ENCODE measurements around the gene TREML1. TPM values are rescaled to one million over a fixed set of nuclear protein-coding genes. Genes with fewer than 3 reads are reported as not detected.

TREML1 gene
- total RNA-seq, 1 donor from 2014 or later, result not detected

DNA sequence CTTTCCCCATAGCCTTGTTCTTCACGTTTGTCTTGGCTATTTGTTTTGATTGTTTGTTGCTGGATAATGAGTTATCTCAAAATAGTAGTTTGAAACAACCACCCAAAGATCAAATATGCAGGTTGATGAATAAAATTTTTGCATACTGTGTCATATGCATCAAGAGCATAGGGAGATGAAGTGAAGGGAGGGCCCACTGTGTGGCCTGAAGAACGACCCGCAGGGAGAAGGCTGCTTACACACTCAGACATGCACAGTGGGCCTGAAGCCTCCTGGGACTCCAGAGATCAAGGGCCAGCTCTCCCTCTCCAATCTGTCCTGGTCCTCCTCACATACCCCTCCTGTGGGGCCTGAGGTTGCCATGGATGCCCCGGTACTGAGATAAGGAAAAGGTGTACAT lies 25.0 kb upstream of the TREML1 start:
- DNase-seq (ENCODE audit: low read depth), result no peak

- no peak for DNase-seq (ENCODE audit: low read depth)
Observed at GRCh38 chr6:41177695-41178094, 23.5 kb upstream of the TREML1 start.

GRCh38 chr6:41177287-41177686 lies 23.1 kb upstream of the TREML1 start:
- DNase-seq (ENCODE audit: low read depth), result no peak

- no peak for DNase-seq (ENCODE audit: low read depth)
Observed at GRCh38 chr6:41176189-41176588, 22.0 kb upstream of the TREML1 start.

DNA sequence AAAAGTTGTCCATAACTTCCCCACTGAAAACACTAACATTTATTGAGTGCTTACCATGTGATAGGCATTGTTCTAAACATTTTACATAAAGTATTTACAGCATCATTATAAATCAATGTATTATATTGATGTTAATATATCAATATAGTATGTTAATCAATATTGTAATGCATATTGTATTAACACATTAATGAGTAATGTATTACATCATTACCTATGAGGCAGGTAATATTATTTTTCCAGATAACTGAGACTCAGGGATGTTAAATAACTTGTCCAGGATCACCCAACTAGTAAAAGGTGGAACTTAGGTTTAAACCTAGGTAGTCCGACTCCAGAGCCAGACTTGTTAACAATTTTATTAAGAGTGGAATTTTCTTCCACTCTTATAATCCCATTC lies 20.9 kb upstream of the TREML1 start:
- DNase-seq (ENCODE audit: low read depth), result no peak

DNA sequence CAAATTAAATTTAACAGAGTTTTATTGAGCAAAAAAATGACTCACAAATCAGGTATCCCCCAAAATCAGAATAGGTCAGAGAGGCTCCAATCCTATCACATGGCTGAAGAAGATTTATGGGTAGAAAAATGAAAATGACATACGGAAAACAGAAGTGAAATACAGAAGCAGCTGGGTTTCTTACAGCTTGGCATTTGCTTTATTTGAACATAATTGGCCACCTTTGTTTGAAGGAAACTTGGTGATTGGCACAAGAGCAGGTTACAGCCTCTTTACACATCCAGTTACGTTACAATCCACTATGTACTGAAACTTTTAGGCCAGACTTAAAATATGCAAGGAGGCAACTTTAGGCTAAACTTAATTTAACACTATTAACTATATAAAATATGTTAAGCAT lies 20.5 kb upstream of the TREML1 start:
- no peak for DNase-seq (ENCODE audit: low read depth)

DNA sequence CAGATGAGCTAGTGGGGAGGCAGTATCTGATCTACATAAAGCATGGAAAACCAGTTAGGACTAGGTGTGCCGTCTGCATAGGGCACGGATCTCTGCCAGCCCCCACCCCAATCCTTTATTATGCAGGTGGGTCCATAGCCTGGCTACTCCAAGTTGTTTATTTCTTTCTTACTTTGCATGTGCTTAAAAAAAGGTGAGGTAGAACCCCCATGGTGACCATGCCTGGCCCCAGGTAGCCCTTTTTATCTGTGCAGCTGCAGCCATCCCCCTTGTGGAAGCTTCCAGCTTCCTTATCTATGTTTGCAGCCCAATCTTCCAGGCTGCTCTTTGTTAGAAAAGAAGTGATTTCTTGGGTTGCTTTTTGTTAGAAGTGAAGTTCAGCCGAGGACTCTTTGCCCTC lies 17.8 kb upstream of the TREML1 start:
- DNase-seq (ENCODE audit: low read depth), result no peak

DNA sequence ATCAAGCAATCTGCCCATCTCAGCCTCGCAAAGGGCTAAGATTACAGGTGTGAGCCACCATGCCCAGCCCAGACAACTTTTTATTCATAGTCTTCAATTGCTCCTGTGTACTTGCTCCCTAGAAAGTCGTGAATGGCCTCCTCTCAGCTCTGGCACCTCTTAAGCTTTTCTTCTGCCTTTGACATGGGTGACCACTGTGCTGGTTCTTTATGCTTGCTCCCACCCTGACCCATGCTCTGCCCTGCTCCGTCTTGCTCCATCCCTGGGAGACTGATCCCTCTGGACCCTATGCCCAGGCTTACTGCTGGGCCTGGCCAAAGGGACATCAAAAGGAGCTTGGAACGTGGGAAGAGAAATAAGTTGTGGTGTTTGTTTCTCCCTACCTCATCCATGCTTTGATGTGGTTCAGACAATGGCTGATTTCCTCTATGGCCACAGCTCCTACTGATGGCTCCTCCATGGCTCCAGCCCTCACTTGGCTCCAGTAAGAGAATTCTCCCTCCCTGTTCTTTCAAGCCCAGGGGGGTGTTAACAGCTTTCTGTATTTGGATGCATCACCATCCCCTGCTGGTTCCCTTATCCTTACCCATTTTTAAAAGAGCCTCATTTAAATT lies 16.5 kb upstream of the TREML1 start:
- DNase-seq (ENCODE audit: low read depth), result no peak

- DNase-seq (ENCODE audit: low read depth), result peak; percentile 64
Observed at GRCh38 chr6:41167173-41167963, 13.2 kb upstream of the TREML1 start.

DNA sequence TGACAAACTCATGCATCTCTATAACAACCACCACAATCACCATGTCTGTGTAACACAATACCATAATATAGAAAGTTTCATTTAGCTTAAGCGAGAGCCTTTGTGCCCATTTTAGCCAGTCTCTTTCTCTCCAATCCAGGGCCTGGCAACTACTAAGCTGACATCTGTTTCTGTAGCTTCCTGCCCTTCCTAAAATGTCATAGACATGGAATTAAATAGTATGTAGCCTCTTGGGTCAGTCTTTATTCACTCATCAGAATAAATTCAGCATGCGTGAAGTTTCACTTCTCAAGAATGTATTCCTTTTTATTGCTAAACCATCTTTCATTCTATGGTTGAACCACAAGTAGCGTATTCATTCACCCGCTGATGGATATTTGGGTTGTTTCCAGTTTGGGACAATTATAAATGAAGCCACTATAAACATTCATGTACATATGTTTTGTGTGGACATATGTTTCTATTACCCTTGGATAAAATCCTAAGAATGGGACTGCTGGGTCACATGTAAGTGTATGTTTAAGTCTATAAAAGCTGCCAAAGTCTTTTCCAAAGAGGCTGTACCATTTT lies 10.5 kb upstream of the TREML1 start:
- DNase-seq (ENCODE audit: low read depth), result no peak

- DNase-seq (ENCODE audit: low read depth), result no peak
Observed at GRCh38 chr6:41163419-41163717, 9.2 kb upstream of the TREML1 start.

- no peak for DNase-seq (ENCODE audit: low read depth)
Observed at GRCh38 chr6:41162687-41163418, 8.7 kb upstream of the TREML1 start, which contains the start of gene TREM2. TREM2 (minus strand) TSS chr6:41163116; CDS start chr6:41163082, 34 bp downstream.

GRCh38 chr6:41161851-41162552 lies 7.9 kb upstream of the TREML1 start:
- no peak for DNase-seq (ENCODE audit: low read depth)

GRCh38 chr6:41161380-41161779 lies 7.2 kb upstream of the TREML1 start:
- DNase-seq (ENCODE audit: low read depth), result peak; percentile 28

DNA sequence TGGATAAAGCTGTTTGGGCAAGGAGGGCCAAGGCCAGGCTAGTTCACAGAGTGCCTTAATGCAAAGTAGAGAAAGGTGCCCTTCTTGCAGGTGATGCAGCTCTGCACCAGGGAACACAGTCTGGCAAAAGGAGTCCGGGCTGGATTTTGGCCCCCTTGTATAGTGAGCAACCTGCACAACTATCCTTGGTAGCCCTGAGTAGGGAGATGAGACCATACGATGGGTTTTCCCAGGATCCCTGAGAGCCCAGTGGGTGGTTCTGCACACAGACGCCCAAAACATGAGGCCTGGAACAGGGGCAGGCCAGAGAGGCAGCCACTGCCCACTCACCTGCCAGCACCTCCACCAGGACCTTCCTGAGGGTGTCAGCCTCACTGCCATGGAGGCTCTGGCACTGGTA lies 6.8 kb upstream of the TREML1 start:
- DNase-seq (ENCODE audit: low read depth), result no peak

DNA sequence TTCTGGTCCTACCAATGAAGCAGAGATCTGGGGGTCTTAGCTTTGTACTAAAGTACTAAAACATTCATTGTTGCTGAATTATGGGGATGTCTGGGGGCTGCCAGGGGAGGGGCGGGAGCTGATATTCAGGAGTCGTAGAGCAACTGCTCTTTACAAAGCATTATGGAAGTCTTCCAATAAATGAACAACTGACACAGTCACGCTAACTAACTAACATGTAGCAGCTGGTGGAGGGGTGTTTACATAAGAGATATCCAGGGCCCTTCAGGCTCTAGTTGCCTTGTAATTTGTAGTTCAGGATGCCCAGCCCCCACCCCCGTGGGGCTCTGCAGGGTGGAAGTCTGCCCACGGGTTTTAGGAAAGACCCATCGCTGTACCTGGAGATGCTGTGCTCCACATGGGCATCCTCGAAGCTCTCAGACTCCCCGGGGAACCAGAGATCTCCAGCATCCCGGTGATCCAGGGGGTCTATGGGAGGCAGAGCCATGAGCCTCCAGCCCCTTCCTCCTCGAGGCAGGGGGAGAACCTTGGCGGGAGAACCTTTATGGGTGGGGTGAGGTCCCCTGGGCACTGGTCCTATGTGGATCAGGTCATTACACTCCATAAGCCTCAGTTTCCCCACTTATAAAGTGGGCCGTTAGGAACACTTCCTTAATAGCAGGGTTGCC lies 5.4 kb upstream of the TREML1 start:
- peak; percentile 69 for DNase-seq (ENCODE audit: low read depth)

DNA sequence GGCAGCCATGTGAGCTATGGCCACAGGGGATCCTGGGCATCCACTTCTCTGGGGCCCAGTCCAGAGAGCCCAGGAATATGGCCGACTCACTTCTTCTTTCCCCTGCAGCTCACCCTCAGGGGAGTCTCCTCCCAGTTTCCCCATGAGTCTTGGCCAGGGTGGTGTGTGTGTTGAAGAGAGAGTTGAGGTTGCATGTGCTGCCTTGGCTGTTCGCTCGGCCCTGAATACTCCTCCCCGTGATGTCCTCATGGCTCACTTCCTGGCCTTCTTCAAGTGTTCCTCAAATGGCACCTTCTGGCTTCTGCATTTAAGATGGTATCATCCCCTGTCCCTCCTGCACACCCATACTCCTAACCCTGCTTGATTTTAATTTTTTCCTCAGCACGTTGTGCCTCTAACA lies 3.2 kb upstream of the TREML1 start:
- DNase-seq (ENCODE audit: low read depth), result no peak

GRCh38 chr6:41156771-41157170 lies 2.6 kb upstream of the TREML1 start:
- no peak for DNase-seq (ENCODE audit: low read depth)

- DNase-seq (ENCODE audit: low read depth), result no peak
Observed at GRCh38 chr6:41156001-41156400, 1.9 kb upstream of the TREML1 start.

DNA sequence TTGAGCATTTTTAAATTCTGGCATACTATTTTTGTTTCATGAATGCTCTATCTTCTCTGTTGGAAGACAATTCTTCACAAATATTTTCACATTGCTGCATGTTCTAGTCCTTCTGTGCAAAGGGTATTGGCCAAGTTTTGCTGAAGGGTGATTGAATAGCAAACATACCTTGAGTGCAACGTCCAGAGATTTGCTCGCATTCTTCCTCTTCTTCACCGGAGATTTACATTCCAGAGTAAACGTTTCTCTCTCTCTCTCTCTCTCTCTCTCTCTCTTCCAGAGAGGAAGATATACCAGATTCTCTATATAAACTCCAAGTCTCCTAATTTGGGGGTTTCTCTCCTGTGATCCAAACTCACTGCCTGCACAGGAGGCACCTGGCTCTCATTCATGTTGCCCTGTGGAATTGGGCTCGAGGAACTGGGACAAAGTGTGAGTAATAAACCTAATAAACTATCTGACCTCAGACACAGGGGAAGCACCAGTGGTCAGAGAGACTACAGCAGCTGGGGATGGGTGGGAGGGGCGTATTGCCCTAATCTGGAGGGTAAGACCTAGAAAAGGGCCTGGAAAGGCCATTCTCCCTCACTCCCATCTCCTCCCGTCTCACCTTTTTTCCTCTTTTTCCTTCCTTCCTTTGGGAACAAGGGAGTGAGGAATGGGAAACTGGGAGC lies 1.1 kb upstream of the TREML1 start:
- DNase-seq (ENCODE audit: low read depth), result peak; percentile 79

All from myocyte (in vitro differentiated cells).